Aorta (tissue), 5 donors: ENCODE results near the gene FAM118B. TPM values are rescaled to one million over a fixed set of nuclear protein-coding genes. Genes with fewer than 3 reads are reported as not detected.

Experiments used
- ATAC-seq: fragments of 200-7000 bp; cut with Tn5 transposase; one replicate; pipeline ENCODE4 v1.9.1; 2022; ENCODE audit warnings: moderate library complexity; ENCODE audit not compliant: low FRiP score
- DNase-seq, 2 donors: peaks; one replicate each; pipeline ENCODE4 v3.0.0-alpha.2; 2020
- H3K27ac ChIP-seq, 2 donors: one replicate each; pipeline ENCODE4 v1.5.1; 2013; ENCODE audit warnings: low read length in 2 of 2, mild to moderate bottlenecking in 2 of 2, moderate library complexity in 2 of 2, control low read depth in 1 of 2, inconsistent platforms in 1 of 2, low read depth in 1 of 2
- H3K27me3 ChIP-seq, 2 donors: one replicate each; pipeline ENCODE4 v1.6.1; 2013; ENCODE audit warnings: control low read depth in 1 of 2, low read length in 1 of 2, mild to moderate bottlenecking in 1 of 2, moderate library complexity in 1 of 2; ENCODE audit not compliant: insufficient read depth in 2 of 2, control insufficient read depth in 1 of 2
- H3K36me3 ChIP-seq, 2 donors: one replicate each; pipeline ENCODE4 v1.6.1; 2013; ENCODE audit warnings: control low read depth in 1 of 2, low read length in 1 of 2, mild to moderate bottlenecking in 1 of 2; ENCODE audit not compliant: insufficient read depth in 2 of 2, control insufficient read depth in 1 of 2
- H3K4me1 ChIP-seq, 2 donors: one replicate each; pipeline ENCODE4 v1.6.1; 2013; ENCODE audit warnings: low read length in 2 of 2, control low read depth in 1 of 2, mild to moderate bottlenecking in 1 of 2, moderate library complexity in 1 of 2; ENCODE audit not compliant: insufficient read depth in 2 of 2, control insufficient read depth in 1 of 2
- H3K4me3 ChIP-seq, 2 donors: one replicate each; pipeline ENCODE4 v1.5.1; 2013; ENCODE audit warnings: low read length in 2 of 2, control low read depth in 1 of 2, mild to moderate bottlenecking in 1 of 2
- H3K9me3 ChIP-seq: one replicate; pipeline ENCODE4 v1.6.1; 2013; ENCODE audit warnings: mild to moderate bottlenecking, low read length; ENCODE audit not compliant: control insufficient read depth
- WGBS, 2 donors: extraction: QIAGEN DNeasy Blood & Tissue Kit; methylation state at CpG; one replicate each; pipeline ENCODE4 v1.1.7; 2013; 5-methylcytosine and 5-hydroxymethylcytosine counted together
- intact Hi-C, 2 donors: fragments of 100-400 bp; cut with DNase I; formaldehyde crosslinking; loops; one replicate each; pipeline versions ENCODE4 v1.14.2 to v1.15.0; 2022
- polyA plus RNA-seq, 2 donors: library from polyadenylated mRNA; stranded (reverse); fragments of 200-250 nt; gene quantifications; one replicate each; pipeline ENCODE4 v1.2.3, GENCODE V29; 2013
- total RNA-seq, 2 donors: library from RNA; stranded (reverse); fragmentation: NEBNext Ultra II Directional; extraction: Animal tissue kit (Norgen Biotek cat#: 25700); gene quantifications; one replicate each; pipeline ENCODE4 v1.2.1, GENCODE V29; 2021
- donor health status: healthy with polysubstance abuse.
- donor health status: Bipolar disorder and iron deficiency.
- donor health status: DM: no; HTN: no; CAD: no.
- donor health status: DM: no; HTN: no; CAD: no.
- donor health status: DM: yes; HTN: yes; CAD: no.

FAM118B gene
- total and polyA plus RNA-seq, 4 donors, result 11.9 to 21.9 (median 16.6) TPM

GRCh38 chr11:126182787-126183445 lies 28.7 kb upstream of the FAM118B start:
- intact Hi-C loops, result no loop called here
- Histone ChIP-seq H3K27me3 (no peaks in the 10 kb centered on the region), H3K27ac (no peak overlapping the region), H3K36me3 (no peaks in the 10 kb centered on the region), H3K4me3 (no peak overlapping the region), H3K9me3 (no peaks in the 10 kb centered on the region), H3K4me1 (no peaks in the 10 kb centered on the region)
- whole genome bisulfite sequencing, 2 donors, result 86 to 87% methylated on average over 11 of the region's 11 CpGs
- no peak for ATAC-seq
- DNase-seq, result peak in 1 of 2 donors; percentile 15

- no peak for ATAC-seq
- intact Hi-C loops, result no loop called here
- H3K9me3 ChIP-seq, result no peaks in the 10 kb centered on the region
- H3K4me1 ChIP-seq, result no peaks in the 10 kb centered on the region
- DNase-seq, result peak in 1 of 2 donors; percentile 56
- no peak overlapping the region for H3K4me3 ChIP-seq
- 69 to 72% methylated on average over 26 of the region's 26 CpGs for WGBS, 2 donors
- no peaks in the 10 kb centered on the region for H3K36me3 ChIP-seq
- H3K27me3 ChIP-seq, result no peaks in the 10 kb centered on the region
- H3K27ac ChIP-seq, result no peak overlapping the region
Observed at GRCh38 chr11:126185259-126186024, 26.1 kb upstream of the FAM118B start.

DNA sequence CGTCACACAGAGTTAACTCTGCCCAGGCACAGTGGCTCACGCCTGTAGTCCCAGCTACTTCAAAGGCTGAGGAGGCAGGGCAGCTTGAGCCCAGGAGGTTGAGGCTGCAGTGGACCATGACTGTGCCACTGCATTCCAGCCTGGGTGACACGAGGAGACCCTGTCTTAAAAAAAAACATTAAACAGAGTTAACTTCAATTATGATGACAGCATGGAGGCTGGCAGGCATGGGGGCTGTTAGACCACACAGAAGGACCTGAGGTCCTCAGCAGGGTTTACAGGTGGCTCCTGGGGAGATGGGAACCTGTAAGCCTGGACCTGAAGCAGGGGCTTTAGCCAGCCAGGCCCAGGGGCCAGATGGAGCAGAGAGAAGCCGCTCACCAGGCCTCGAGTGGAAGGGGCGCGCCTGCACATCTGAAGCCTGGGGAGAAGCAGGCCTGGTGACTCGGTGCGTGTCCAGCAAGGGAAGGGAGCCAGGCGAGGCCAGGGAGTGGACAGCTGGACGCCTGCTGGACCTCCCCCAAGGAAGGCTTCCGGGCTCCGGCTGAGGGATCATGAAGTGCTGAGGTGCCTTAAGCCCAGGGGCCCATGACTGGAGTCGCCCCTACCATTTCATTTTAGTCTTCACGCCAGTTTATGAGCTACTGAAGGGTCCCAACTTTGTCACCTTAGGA lies 25.4 kb upstream of the FAM118B start:
- H3K4me1 ChIP-seq, result no peaks in the 10 kb centered on the region
- no peaks in the 10 kb centered on the region for H3K27me3 ChIP-seq
- DNase-seq (peak in 1 of 2 donors; percentile 69), ATAC-seq (no peak)
- H3K36me3 ChIP-seq, result no peaks in the 10 kb centered on the region
- intact Hi-C loops, result no loop called here
- no peak overlapping the region for H3K4me3 ChIP-seq
- WGBS, 2 donors, result 77 to 82% methylated on average over 13 to 15 of the region's 15 CpGs
- H3K9me3 ChIP-seq, result no peaks in the 10 kb centered on the region
- H3K27ac ChIP-seq, result no peak overlapping the region

GRCh38 chr11:126186708-126187529 lies 24.7 kb upstream of the FAM118B start:
- Histone ChIP-seq H3K4me3 (no peak overlapping the region), H3K36me3 (no peaks in the 10 kb centered on the region), H3K4me1 (no peaks in the 10 kb centered on the region), H3K27ac (no peak overlapping the region), H3K9me3 (no peaks in the 10 kb centered on the region), H3K27me3 (no peaks in the 10 kb centered on the region)
- ATAC-seq (peak; percentile 28), DNase-seq (peak in 1 of 2 donors; percentile 51)
- WGBS, 2 donors, result 74 to 81% methylated on average over 22 of the region's 22 CpGs
- intact Hi-C loops, result no loop called here

DNA sequence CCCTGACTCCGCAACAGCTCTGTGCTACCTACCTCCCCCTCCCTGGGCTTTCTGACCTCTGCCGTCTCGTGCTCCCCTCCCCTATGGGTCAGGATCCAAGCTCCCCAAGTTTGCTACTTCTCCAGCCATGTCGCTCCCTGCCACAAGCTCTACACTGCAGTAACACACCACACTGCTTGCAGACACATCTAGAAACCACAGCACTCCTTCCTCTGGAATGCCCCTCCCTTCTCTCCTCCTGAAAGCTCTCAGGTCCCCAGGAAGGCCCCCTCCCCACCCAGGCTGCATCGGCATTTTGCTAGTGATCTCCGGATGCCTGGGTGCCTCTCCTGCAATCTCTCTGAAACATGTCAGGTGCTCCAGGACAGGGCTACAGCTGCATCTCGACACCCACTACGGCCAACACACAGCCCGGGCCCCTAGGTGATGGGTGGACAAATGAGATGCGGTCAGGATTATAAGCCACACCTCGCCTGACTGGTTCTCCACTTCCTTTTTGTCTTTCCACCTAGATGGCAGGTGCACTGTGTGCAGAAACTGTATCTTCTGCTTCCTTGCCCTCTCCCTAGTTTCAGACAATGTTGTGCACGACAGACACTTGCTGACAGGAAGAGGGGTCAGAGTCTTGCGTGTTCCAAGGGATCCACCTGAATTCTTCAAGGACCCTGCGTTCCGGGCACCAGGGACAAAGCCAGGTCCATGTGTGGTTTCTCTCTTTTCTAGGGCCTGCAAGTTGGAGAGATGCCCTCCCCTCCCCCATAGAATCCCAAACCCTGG lies 23.1 kb upstream of the FAM118B start:
- DNase-seq (no peak), ATAC-seq (no peak)
- no peaks in the 10 kb centered on the region for H3K36me3 ChIP-seq
- H3K27me3 ChIP-seq, result no peaks in the 10 kb centered on the region
- 84 to 87% methylated on average over 15 of the region's 15 CpGs for WGBS, 2 donors
- intact Hi-C loops, result no loop called here
- H3K9me3 ChIP-seq, result no peaks in the 10 kb centered on the region
- no peak overlapping the region for H3K4me3 ChIP-seq
- H3K27ac ChIP-seq, result no peak overlapping the region
- H3K4me1 ChIP-seq, result no peaks in the 10 kb centered on the region

- intact Hi-C loops, result no loop called here
- no peak for ATAC-seq
Observed at GRCh38 chr11:126189109-126189929, 22.3 kb upstream of the FAM118B start.

GRCh38 chr11:126190792-126191191 lies 20.8 kb upstream of the FAM118B start:
- ATAC-seq, result no peak
- no peaks in the 10 kb centered on the region for H3K9me3 ChIP-seq
- H3K4me1 ChIP-seq, result no peaks in the 10 kb centered on the region
- no peak overlapping the region for H3K4me3 ChIP-seq
- H3K36me3 ChIP-seq, result no peaks in the 10 kb centered on the region
- 92 to 94% methylated on average over 14 of the region's 14 CpGs for WGBS, 2 donors
- H3K27me3 ChIP-seq, result no peaks in the 10 kb centered on the region
- intact Hi-C loops, result loop anchor here in 1 of 2 donors (10.0 kb wide), 1 partner anchor 126 kb away; the partner anchor contains the start of gene CDON
- DNase-seq, result no peak
- no peak overlapping the region for H3K27ac ChIP-seq

More at GRCh38 chr11:126189109-126189929, 22.3 kb upstream of the FAM118B start:
- WGBS, 2 donors, result 88 to 89% methylated on average over 22 of the region's 22 CpGs
- no peaks in the 10 kb centered on the region for H3K36me3 ChIP-seq
- no peaks in the 10 kb centered on the region for H3K4me1 ChIP-seq
- H3K9me3 ChIP-seq, result no peaks in the 10 kb centered on the region
- H3K27me3 ChIP-seq, result no peaks in the 10 kb centered on the region
- no peak overlapping the region for H3K27ac ChIP-seq
- DNase-seq, result no peak
- H3K4me3 ChIP-seq, result no peak overlapping the region
